GM19043 (cell line): Measurements from ENCODE around the gene CCT2.

Experiments
- ATAC-seq: cut with Tn5 transposase; IDR thresholded peaks from one replicate; pipeline ENCODE4 v1.9.1; 2021; ENCODE audit warnings: low read depth; ENCODE audit not compliant: unreplicated experiment

Gene CCT2

DNA sequence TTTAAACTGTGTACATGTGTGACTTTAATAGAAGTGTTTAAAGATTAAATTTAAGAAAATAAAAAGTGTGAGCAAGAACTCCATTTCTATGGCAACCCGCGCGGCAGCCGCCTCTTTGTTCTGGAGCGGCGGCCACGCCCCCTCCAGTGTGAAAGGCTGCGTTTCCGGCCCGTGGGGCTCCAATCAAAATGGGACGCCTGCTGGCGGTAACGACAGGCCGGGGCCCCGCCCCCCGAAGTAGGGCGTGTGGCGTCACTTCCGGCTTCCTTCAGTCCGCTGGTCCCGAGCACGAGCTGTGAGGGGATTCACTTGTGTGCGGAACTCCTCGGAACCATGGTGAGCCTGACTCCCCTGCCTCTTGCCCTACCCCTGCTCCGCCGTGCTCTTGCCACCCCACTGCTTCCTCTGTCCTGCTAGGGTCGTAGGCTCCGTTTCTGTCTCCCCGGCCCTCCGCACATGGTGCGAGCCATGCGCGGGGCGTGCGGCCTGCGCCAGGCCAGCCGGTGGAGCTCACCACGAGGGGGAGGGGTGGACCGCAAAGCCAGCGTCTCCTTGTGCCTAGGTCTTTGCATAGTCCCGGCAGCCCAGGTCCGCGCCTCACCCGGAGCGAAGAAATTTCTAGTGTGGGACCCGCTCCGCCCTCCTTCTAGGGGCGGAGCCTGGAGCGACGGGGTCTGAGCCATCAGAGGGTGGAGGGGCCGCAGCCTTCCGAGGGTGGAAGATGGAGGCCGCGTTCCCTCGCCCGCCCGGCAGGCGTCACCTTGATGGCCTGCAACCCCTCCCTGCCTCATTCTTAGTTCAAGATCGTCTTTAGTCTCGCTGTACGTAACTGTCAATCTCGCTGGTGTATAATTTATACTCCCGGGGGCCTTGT is at the start of gene CCT2:
CCT2 (plus strand) TSS at position 271 of the 874 bp plus-strand sequence; CDS start at position 334, 63 bp downstream.
- ATAC-seq = peak; percentile 96

DNA sequence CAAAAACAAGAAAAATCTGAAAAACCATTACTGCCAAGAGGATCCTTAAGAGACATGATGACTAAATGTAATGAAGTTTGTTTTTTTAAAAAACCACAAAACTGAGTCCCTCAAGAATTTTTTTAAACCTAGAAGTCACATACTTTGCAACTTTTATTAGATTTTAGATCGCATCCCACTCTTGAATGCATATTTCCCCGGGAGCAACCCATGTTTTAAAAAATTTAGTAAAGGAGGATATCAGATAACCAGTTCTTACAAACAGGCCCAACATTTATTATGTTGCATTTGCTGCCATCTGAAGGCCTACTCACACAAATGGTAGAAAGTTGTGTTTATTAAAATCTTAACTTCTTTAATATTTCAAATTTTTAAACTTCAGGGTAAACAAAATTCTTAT is 44.3 kb upstream of the CCT2 start:
- no peak for ATAC-seq

DNA sequence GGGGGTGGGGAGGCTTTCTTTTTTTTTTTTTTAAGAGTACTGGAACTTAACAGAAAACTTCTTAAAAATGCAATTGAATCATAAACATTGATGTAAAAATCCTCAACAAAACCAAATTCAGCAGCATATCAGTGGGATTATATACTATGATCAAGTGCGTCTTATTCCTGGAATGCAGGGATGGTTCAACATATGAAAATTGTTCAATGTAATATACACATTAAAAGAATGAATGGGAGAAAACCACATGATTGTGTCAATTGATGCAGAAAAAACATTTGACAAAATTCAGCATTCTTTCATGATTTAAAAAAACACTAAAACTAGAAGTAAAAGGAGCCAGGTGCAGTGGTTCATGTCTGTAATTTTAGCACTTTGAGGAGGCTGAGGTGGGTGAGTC is 41.2 kb upstream of the CCT2 start:
- ATAC-seq = no peak

DNA sequence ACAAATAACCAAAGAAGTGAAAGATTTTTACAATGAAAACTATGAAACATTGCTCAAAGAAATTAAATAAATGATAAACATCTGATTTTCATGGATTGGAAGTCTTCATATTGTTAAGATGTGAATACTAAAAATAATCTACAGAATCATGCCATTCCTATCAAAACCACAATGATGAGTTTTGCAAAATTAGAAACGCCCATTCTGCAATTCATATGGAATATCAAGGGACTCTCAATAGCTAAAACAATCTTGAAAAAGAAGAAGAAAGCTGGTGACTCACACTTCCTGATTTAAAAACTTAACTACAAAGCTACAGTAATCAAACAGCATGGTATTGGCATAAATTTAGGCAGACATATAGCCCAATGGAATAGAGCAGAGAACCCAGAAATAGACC is 40.2 kb upstream of the CCT2 start:
- ATAC-seq = no peak

DNA sequence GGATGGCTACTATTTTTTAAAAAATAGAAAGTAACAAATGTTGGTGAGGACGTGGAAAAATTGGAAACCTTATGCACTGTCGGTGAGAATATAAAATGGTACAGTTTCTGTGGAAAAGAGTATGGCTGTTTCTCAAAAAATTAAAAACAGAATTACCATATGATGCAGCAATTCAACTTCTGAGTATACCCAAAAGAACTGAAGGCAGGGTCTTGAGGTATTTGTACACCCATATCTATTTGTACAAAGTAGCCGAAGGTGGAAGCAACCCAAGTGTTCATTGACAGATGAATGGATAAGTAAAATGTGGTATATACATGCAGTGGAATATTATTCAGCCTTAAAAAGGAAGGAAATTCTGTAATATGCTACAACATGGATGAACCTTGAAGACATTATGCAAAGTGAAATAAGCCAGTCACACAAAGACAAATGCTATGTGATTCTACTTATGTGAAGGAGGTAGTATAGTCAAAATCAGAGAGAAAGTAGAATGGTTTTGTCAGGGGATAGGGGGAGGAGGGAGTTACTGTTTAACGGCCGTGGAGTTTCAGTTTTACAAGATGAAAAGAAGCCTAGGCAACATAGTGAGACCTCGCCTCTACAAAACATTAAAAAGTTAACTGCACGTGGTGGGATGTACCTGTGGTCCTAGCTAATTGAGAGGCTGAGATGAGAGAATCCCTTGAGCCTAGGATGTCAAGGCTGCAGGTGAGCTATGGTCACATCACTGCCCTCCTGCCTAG is 38.4 kb upstream of the CCT2 start:
- peak; percentile 87 for ATAC-seq

DNA sequence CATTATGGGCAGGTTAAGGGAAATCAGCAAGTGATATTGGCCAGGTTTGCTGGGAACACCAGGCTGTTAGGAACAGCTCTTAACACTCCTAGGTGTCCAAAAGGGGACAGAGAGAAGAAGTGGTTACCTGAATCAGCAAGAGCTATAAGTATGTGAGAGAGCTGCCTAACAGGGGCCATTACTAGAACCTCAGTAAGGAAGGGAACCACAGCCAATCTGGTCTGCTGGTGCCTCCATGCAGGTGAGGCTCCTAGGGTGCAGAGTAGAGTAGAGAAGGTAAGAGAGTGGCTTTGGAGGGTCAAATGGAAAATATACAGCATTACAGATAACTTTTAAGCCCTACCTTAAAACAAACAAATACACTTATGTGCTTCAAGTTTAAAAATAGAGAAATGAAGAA is 36.6 kb upstream of the CCT2 start:
- no peak for ATAC-seq

DNA sequence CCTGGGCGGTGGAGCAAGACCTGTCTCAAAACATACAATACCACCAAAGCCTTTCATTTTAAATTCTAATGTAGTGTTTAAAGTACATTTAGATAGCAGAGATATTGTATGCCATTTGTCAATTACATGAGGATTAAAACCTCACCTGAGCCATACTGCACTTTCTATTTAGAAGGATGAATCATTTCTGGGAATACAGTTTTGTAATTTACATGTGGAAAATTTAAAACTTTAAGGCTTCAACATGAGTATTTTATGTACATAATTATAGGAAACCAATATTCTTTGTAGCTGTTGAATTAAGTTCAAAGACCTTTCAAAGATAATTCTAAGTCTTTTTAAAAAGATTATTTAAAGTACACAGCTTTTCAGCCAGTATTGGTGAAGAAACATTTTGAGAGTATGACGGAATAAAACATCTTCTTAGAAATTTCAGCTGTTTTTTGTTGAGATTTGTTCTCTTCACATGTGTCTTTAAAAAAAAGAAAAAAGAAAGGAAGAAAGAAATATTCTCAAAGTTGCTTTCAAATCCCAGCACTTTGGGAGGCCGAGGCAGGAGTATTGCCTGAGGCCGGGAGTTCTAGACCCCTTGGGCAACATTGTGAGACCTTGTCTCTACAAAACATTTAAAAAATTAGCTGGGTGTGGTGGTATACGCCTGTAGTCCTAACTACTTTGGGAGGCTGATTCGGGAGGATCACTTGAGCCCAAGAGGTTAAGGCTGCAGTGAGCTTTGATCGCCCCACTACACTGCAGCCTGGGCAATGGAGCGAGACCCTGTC is 34.5 kb upstream of the CCT2 start:
- ATAC-seq = no peak

DNA sequence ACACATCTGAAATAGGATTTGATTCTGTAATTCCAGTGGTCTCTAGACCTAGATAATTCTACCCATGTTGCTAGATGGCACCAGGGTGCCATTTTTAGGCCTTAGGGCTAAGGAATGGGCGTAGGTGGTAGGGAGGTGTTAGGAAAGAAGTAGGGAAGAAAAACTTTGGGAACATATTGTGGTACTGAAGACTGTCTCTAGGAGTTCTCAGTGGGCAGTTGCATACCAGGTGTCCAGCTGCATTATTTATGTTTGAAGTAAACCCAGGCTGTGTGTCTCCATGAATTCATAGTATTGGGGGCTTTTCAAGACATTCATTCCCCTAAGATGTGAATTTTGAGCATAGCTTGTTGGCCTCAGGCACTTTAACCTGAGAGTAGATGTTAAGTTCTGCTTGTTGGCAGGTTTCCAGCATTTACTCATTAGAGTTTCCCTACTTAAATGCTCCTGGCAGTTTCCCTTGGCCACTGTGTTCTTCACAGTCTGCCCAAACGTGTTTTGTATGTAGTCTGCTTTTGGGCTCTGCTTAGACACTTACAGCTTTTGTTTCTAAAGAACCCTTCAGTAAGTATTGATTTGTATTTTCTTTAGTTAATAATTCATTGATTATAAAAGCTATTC is 31.5 kb upstream of the CCT2 start:
- ATAC-seq = no peak

DNA sequence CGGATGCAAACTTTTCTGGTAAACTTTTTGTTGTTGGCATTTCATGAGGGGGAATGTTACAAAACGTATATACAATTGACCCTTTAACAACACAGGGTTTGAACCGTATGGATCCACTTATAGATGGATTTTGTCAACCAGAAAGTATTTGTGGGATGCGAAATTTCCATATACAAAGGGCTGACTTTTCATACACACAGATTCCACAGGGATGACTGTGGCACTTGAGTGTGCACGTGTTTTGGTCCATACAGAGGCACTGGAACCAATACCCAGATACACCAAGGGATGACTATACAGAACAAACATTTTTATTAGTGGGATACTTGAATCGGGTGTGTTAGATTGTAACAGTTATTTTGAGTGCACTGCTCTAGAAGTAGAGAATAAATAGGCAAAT is 29.8 kb upstream of the CCT2 start:
- no peak for ATAC-seq

DNA sequence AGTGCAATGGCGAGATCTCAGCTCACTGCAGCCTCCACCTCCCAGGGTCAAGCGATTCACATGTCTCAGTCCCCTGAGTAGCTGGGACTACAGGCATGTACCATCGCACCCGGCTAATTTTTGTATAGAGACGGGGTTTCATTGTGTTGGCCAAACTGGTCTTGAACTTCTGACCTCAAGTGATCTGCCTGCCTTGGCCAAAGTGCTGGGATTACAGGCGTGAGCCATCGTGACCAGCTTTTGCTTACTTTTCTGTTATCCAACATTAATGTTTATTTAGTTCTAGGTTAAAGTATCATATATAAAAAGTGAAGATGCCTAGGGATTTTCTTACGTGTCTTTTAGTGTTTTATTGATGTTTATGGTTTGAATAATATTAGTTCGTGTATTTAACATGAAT is 28.9 kb upstream of the CCT2 start:
- ATAC-seq = no peak

DNA sequence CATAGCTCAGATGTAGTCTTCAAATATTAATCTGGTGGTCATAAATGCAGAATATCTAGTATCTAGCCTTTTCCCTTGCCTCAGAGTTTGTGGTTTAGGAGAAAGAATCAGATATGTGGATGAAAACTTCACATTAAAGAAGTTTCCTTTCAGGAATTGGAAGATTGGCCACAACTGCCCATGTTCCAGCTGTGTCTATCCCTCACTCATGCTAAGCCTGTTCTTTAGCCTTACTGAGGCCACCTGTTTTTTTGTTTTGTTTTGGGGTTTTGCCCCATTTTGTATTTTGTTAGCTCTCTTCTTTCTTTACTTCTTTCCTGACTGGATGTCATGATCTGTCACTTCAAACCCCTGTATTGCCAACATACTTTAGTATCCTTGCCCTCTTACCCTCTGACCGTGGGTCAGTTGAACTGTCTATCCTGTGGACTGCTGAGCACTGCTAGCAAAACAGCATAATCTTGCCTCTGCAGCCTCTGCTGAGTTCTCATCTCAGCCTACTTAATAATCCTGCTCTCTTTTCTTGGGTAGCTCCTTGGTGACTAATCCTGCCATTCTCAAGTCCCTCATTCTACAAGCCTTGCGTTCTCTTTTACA is 22.0 kb upstream of the CCT2 start:
- no peak for ATAC-seq

DNA sequence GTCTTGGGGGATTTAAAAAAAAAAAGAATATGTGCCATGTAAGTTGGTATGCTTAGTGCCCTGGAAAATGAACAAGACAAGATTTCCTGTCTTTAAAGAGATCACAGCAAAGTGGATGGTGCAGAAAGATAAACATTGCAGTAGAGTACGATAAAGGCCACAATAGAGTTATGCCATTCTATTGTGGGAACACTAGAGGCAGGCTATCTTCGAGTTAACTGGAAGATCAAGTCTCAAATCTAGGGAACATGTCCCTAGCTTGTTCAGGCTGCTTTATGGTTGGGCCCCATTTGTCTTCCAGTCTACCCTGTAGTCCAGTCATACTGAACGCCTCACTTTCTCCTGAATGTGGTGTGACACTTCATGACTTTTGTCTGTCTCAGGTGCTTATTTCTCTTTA is 18.7 kb upstream of the CCT2 start:
- ATAC-seq = no peak

DNA sequence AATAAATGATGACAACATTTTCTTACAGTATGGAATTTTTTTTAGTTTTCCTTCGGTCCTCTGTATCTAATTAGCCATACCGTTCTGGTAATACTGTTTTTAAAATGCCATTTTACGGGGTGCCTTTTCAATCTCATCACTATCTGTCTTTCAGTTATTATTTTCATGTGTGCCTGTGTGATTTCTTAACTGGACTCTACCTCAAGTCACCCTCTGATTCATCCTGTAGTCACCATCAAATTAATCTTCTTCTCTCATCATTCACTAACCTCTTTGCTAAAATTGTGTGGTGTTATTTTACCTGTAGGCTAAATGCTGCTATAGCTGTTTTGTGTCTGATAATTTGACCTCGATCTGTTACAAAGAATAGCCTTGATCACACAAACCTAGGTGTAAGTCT is 16.0 kb upstream of the CCT2 start:
- no peak for ATAC-seq

DNA sequence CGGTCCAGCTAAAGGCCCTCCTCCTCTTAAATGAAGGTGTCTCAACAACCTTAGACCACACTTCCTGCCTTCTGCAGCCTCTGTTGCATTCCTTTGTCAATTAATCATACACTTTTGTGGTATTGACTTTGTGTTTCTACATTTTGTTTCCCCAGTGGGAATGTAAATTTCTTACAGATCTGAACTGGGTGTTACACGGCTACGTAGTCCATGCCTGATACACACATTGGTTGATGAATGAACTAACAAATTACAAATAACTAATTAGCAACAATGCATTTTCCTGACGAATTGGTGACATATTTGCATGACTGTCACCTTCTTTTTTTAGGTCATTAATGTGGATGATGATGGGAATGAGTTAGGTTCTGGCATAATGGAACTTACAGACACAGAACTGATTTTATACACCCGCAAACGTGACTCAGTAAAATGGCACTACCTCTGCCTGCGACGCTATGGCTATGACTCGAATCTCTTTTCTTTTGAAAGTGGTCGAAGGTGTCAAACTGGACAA is 15.2 kb upstream of the CCT2 start:
- no peak for ATAC-seq

DNA sequence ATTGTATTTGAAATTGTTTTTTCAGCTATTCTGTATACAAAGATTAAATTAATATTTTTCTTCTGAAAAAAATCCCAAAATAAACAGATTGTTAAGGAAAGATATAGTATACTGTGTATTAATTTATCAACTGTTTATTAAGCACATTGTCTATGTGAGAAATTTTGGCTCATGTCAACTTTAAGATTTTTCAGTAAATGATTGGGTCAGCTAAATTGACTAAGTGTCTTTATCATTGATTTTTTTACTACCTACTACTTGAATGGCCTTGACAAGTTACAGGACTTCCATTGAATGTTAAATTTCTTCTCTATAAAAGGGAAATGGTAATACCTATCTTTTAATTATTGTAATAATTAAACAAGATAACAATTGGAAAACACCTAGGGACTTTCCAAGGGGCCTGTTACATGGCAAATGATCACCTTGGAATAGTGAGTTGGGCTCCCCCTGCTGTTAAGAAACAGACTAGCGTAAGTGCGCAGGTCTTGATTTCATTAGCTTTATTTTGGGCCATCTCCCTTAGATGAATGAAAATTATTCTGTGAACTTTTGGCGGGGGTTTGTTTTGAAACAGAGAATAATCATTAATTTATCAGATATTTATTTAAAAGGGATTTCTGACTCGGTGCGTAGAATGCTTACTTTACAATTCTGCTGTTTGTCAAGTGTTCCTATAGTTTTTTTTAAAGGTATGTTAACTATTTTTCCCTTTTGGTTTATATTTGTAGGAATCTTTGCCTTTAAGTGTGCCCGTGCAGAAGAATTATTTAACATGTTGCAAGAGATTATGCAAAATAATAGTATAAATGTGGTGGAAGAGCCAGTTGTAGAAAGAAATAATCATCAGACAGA is 14.5 kb upstream of the CCT2 start:
- peak; percentile 72 for ATAC-seq

DNA sequence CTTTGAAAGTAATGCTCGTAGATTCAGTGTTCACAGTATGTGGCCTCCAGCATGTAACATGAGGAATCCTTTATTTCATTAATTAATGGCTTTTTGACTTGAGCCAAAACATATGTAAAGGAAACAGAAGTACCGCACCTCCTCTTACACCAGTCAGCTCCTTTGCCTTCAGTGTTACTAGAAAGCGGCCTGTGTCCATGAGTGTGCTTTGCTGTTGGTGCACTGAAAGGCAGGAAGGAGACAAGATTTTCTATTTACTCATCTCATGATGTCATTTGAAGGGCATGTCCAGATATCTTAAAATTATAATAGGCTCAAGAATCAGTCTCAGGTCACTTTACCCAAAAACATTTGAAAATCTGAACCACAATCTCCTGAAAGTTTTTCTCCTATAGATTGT is 9.9 kb upstream of the CCT2 start:
- ATAC-seq = no peak

DNA sequence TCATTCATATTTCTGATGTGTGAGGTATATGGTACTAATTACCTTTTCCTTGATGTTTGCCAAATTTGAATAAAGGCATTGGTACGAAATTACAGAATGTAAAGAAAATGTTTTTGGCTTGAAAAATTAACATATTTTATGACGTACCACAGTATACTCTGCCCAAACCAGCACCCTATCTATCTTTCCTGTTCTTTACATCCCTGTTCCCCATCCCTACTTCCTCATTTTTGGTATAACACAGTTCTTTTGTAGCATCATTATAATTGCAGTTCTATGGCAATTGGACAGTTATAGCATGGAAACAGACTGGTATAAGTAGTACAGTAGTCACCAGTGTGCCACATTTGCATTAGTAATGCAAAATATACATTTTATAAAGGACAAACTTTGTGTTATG is 7.0 kb upstream of the CCT2 start:
- ATAC-seq = no peak

DNA sequence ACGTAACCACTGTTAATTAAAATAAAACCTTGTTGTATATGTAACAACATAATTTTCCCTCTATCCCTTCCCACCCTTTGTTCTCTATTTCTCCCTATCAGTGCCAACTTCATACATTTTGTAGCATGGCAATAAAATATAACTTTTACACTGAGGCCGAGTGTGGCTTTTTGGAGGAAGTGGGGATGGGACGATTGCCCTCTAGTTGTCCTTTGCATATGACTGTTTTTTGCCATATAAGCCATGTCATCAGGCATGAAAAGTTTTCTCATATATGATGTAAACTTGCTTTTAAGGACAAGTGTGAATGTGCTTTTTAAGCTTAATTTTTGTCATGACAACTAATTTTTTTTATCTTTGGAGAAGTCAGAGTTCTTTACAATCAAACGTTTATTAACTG is 6.2 kb upstream of the CCT2 start:
- ATAC-seq = no peak

DNA sequence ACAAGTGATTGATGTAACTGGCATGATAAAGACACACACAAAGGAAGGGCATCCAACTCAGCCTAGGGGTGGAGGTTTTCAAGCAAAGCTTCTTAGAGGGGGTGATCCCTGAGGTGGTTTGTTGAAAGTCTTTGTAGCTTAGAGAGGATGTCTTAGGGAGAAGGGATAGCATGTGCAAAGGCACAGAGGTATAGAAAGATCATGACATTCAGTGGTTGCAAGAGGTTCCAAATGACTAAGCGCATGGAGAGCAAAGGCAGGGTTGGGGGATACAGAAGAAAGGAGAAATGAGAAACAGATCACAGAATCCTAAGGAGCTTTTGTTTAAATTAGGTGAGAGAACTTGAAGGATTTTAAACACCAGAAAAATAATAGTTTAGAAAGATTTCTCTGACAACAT is 5.2 kb upstream of the CCT2 start:
- ATAC-seq = no peak
